GM19240 (cell line): ENCODE results near the gene PXK.

Experiments
- DNase-seq: peaks from one replicate; pipeline ENCODE4 v3.0.0; 2011; ENCODE audit warnings: low spot score; ENCODE audit not compliant: insufficient read length

The PXK gene

GRCh38 chr3:58347984-58348383 lies 15.3 kb downstream of the PXK start:
- DNase-seq = no peak

- DNase-seq = peak; percentile 31
Observed at GRCh38 chr3:58349792-58350626, 17.3 kb downstream of the PXK start.

- DNase-seq = no peak
Observed at GRCh38 chr3:58350627-58351013, 17.9 kb downstream of the PXK start.

- DNase-seq = no peak
Observed at GRCh38 chr3:58351920-58352319, 19.2 kb downstream of the PXK start.

- DNase-seq = no peak
Observed at GRCh38 chr3:58352626-58353025, 19.9 kb downstream of the PXK start.

GRCh38 chr3:58353722-58354553 lies 21.2 kb downstream of the PXK start:
- no peak for DNase-seq

- no peak for DNase-seq
Observed at GRCh38 chr3:58355179-58355578, 22.5 kb downstream of the PXK start.

- DNase-seq = no peak
Observed at GRCh38 chr3:58356054-58356453, 23.4 kb downstream of the PXK start.

- DNase-seq = no peak
Observed at GRCh38 chr3:58357402-58357801, 24.7 kb downstream of the PXK start.

- no peak for DNase-seq
Observed at GRCh38 chr3:58358092-58358491, 25.4 kb downstream of the PXK start.

- DNase-seq = no peak
Observed at GRCh38 chr3:58358808-58359207, 26.1 kb downstream of the PXK start.

GRCh38 chr3:58359621-58360020 lies 26.9 kb downstream of the PXK start:
- no peak for DNase-seq

- DNase-seq = no peak
Observed at GRCh38 chr3:58361866-58362265, 29.2 kb downstream of the PXK start.

- no peak for DNase-seq
Observed at GRCh38 chr3:58366699-58367098, 34.0 kb downstream of the PXK start.

- no peak for DNase-seq
Observed at GRCh38 chr3:58369038-58369437, 36.3 kb downstream of the PXK start.

- DNase-seq = no peak
Observed at GRCh38 chr3:58369876-58370275, 37.2 kb downstream of the PXK start.

- no peak for DNase-seq
Observed at GRCh38 chr3:58370407-58370806, 37.7 kb downstream of the PXK start.

GRCh38 chr3:58371754-58372153 lies 39.1 kb downstream of the PXK start:
- no peak for DNase-seq

GRCh38 chr3:58375254-58375653 lies 42.6 kb downstream of the PXK start:
- DNase-seq = no peak

GRCh38 chr3:58377168-58377567 lies 44.5 kb downstream of the PXK start:
- no peak for DNase-seq

- DNase-seq = no peak
Observed at GRCh38 chr3:58377750-58378149, 45.1 kb downstream of the PXK start.

- no peak for DNase-seq
Observed at GRCh38 chr3:58379351-58380073, 46.8 kb downstream of the PXK start.
